Measurements from ENCODE around the gene OR4L1.

DNA sequence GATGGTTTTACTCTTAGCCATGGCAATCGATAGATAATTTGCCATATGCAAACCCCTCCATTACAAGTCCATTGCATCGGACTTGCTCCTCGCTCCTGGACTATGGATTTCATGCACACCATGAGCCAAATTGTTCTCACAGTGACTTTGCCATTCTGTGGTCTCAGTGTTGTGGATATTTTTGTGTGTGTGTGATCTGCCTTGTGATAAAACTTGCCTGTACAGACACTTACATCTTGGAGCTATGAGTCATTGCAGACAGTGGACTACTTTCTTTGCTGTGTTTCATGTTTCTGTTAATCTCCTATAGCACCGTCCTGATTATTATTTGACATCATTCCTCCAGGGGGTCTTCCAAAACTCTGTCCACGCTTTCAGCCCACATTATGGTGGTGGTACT, 15.6 kb upstream of the OR4L1 start:
- no peak for TF ChIP-seq CTCF (conservative IDR thresholded peaks at IDR 0.05)
- TF ChIP-seq EZH2 (IDR thresholded peaks at IDR 0.05; ENCODE audit: low read depth) = no peak

All from PC-9 (cell line).